ENCODE results near the gene FBRSL1.

- TF ChIP-seq CTCF (IDR thresholded peaks at IDR 0.05): no peak
- TF ChIP-seq POLR2A (IDR thresholded peaks at IDR 0.05): no peak
Measured at GRCh38 chr12:132477017-132477702, 12.8 kb upstream of the FBRSL1 start.
